A549 (cell line): Measurements from ENCODE around the gene PER1. TPM values are rescaled to one million over a fixed set of nuclear protein-coding genes. Genes with fewer than 3 reads are reported as not detected.

Source experiments
- ATAC-seq, 2 experiments: fragments of 200-7000 bp in 1 of 2; fragments of >200 bp in 1 of 2; cut with Nextera tagmentation in 1 of 2; cut with Tn5 transposase in 1 of 2; 3 replicates each; pipeline versions ENCODE4 v1.8.0 to v1.9.1; 2018 to 2020; ENCODE audit warnings: mild to moderate bottlenecking in 1 of 2, moderate library complexity in 1 of 2
- CTCF ChIA-PET: fragments of 300-600 bp; sonication (Branson Sonifier 250); formaldehyde crosslinking; extraction: SDS; loops from one replicate; lab custom pipeline; 2021; ENCODE audit warnings: antibody characterized with exemption, inconsistent platforms; lab: Yijun Ruan, JAX
- POLR2A ChIA-PET: fragments of 350-600 bp; formaldehyde crosslinking; extraction: SDS; loops from one replicate; lab custom pipeline; 2021; ENCODE audit warnings: antibody characterized with exemption, inconsistent platforms; lab: Yijun Ruan, JAX
- DNase-seq, 2 experiments: peaks; one replicate each; pipeline versions ENCODE4 v3.0.0 to v3.0.0-alpha.2; 2011 to 2016; ENCODE audit warnings: low read depth in 1 of 2, low spot score in 1 of 2
- FAIRE-seq: peaks from 2 replicates; lab custom pipeline; 2011; peaks lifted over from hg19 to GRCh38; lab: Jason Lieb, UNC
- H3K27ac ChIP-seq, 2 experiments: fragments of >200 bp; sonication (Bioruptor Twin); formaldehyde crosslinking; 3 replicates each; pipeline ENCODE4 v1.5.1; 2016 to 2017
- H3K4me1 ChIP-seq: fragments of >200 bp; sonication (Bioruptor Twin); formaldehyde crosslinking; 3 replicates; pipeline ENCODE4 v1.6.1; 2016
- H3K4me2 ChIP-seq: fragments of >200 bp; sonication (Bioruptor Twin); formaldehyde crosslinking; 3 replicates; pipeline ENCODE4 v1.6.1; 2016
- H3K4me3 ChIP-seq: fragments of >200 bp; sonication (Bioruptor Twin); formaldehyde crosslinking; 3 replicates; pipeline ENCODE4 v1.5.1; 2016
- H3K9me3 ChIP-seq: fragments of >200 bp; sonication (Bioruptor Twin); formaldehyde crosslinking; 3 replicates; pipeline ENCODE4 v1.6.1; 2016
- BCL3 ChIP-seq: fragments of >200 bp; sonication (Bioruptor Twin); formaldehyde crosslinking; IDR thresholded peaks from 3 replicates; pipeline ENCODE4 v1.6.1; 2016
- BHLHE40 ChIP-seq: IDR thresholded peaks from 2 replicates; pipeline ENCODE4 v1.6.1; 2012; ENCODE audit warnings: low read depth, low read length, inconsistent platforms
- CBX2 ChIP-seq: fragments of 200-600 bp; sonication (generic); IDR thresholded peaks from 2 replicates; pipeline ENCODE4 v1.6.1; 2016; ENCODE audit warnings: low read depth, mild to moderate bottlenecking, borderline replicate concordance
- CBX8 ChIP-seq: fragments of 200-600 bp; sonication (generic); IDR thresholded peaks from 2 replicates; pipeline ENCODE4 v1.6.1; 2016
- CHD2 ChIP-seq: fragments of 150-350 bp; IDR thresholded peaks from 2 replicates; pipeline ENCODE4 v1.6.1; 2014; ENCODE audit warnings: low read length; ENCODE audit not compliant: partially characterized antibody
- CTCF ChIP-seq: fragments of >200 bp; sonication (Bioruptor Twin); formaldehyde crosslinking; IDR thresholded peaks from 3 replicates; pipeline ENCODE4 v1.5.1; 2016
- EHF ChIP-seq: fragments of 250-450 bp; sonication (Bioruptor Pico); IDR thresholded peaks from 2 replicates; pipeline ENCODE4 v1.5.0; 2020; ENCODE audit warnings: mild to moderate bottlenecking
- EHMT2 ChIP-seq: fragments of 200-600 bp; sonication (generic); IDR thresholded peaks from 2 replicates; pipeline ENCODE4 v1.6.1; 2016; ENCODE audit warnings: antibody characterized with exemption, low read depth, mild to moderate bottlenecking, moderate library complexity
- ESRRA ChIP-seq: fragments of 150-350 bp; IDR thresholded peaks from 2 replicates; pipeline ENCODE4 v1.6.1; 2014; ENCODE audit warnings: mild to moderate bottlenecking, low read length, borderline replicate concordance
- GATA3 ChIP-seq: IDR thresholded peaks from 2 replicates; pipeline ENCODE4 v1.6.1; 2012; ENCODE audit warnings: borderline replicate concordance
- HEYL ChIP-seq: fragments of 250-450 bp; sonication (Bioruptor Pico); IDR thresholded peaks from 2 replicates; pipeline ENCODE4 v1.8.0; 2021; ENCODE audit warnings: mild to moderate bottlenecking, moderate library complexity
- HOXA7 ChIP-seq: fragments of 250-450 bp; sonication (Bioruptor Pico); IDR thresholded peaks from 2 replicates; pipeline ENCODE4 v1.5.0; 2020; ENCODE audit warnings: mild to moderate bottlenecking, moderate library complexity
- HOXB13 ChIP-seq: fragments of 250-450 bp; sonication (Bioruptor Pico); IDR thresholded peaks from 2 replicates; pipeline ENCODE4 v1.5.0; 2020; ENCODE audit warnings: low read depth, mild to moderate bottlenecking, moderate library complexity
- JUNB ChIP-seq: fragments of >200 bp; sonication (Bioruptor Twin); formaldehyde crosslinking; IDR thresholded peaks from 2 replicates; pipeline ENCODE4 v1.6.1; 2016
- KDM1A ChIP-seq: fragments of 200-600 bp; sonication (generic); IDR thresholded peaks from 2 replicates; pipeline ENCODE4 v1.6.1; 2016; ENCODE audit warnings: low read depth, mild to moderate bottlenecking
- MAFK ChIP-seq: fragments of 450-650 bp; IDR thresholded peaks from 2 replicates; pipeline ENCODE4 v1.6.1; 2014; ENCODE audit not compliant: partially characterized antibody
- MAX ChIP-seq: IDR thresholded peaks from 2 replicates; pipeline ENCODE4 v1.6.1; 2012
- MAZ ChIP-seq: fragments of 150-350 bp; IDR thresholded peaks from 2 replicates; pipeline ENCODE4 v1.6.1; 2014; ENCODE audit warnings: antibody characterized with exemption, low read depth, low read length, borderline replicate concordance
- MYC ChIP-seq: IDR thresholded peaks from 2 replicates; pipeline ENCODE4 v1.6.1; 2012; ENCODE audit warnings: mild to moderate bottlenecking, inconsistent platforms, low read length, improper control_type of control experiment, borderline replicate concordance
- NFE2L2 ChIP-seq: fragments of 150-350 bp; conservative IDR thresholded peaks from 2 replicates; pipeline ENCODE4 v1.6.1; 2014; ENCODE audit warnings: low read length
- NPAS2 ChIP-seq: fragments of 250-450 bp; sonication (Bioruptor Pico); IDR thresholded peaks from 2 replicates; pipeline ENCODE4 v1.8.0; 2022; ENCODE audit warnings: mild to moderate bottlenecking, moderate library complexity, borderline replicate concordance
- RAD21 ChIP-seq, 2 experiments: fragments of >200 bp in 1 of 2; sonication (Bioruptor Twin) in 1 of 2; formaldehyde crosslinking in 1 of 2; IDR thresholded peaks in 1 of 2; conservative IDR thresholded peaks in 1 of 2; 2 replicates in 1 of 2; 3 replicates in 1 of 2; pipeline ENCODE4 v1.6.1; 2012 to 2018; ENCODE audit warnings: inconsistent platforms in 1 of 2
- RNF2 ChIP-seq: fragments of 200-600 bp; sonication (generic); IDR thresholded peaks from 2 replicates; pipeline ENCODE4 v1.6.1; 2016; ENCODE audit warnings: low read depth, mild to moderate bottlenecking, antibody characterized with exemption, moderate library complexity, borderline replicate concordance
- ZFP36 ChIP-seq: fragments of 450-650 bp; IDR thresholded peaks from 2 replicates; pipeline ENCODE4 v1.6.1; 2014; ENCODE audit warnings: borderline replicate concordance; ENCODE audit not compliant: partially characterized antibody
- WGBS: methylation state at CpG from one replicate; pipeline ENCODE4 v1.1.6; 2017; ENCODE audit errors: missing lambda C conversion rate; 5-methylcytosine and 5-hydroxymethylcytosine counted together
- polyA plus RNA-seq, 4 experiments: library from polyadenylated mRNA; depleted of rRNA in 3 of 4; stranded (reverse); fragments of >200 nt; fragmentation: RNase III in 1 of 4; extraction: RNeasy Plus Mini Kit Qiagen cat#74134 plus additional on column Dnase treatment in 1 of 4; gene quantifications; 2 replicates in 3 of 4; 3 replicates in 1 of 4; pipeline ENCODE4 v1.2.3, GENCODE V29; 2011 to 2017
- TF ChIP-seq, protein P1 (sequence below): IDR thresholded peaks from 2 replicates; pipeline ENCODE4 v1.6.1; 2012
- TF ChIP-seq, protein P2 (sequence below): fragments of 250-450 bp; sonication (Bioruptor Pico); IDR thresholded peaks from 2 replicates; pipeline ENCODE4 v1.5.0; 2021; ENCODE audit warnings: mild to moderate bottlenecking, moderate library complexity, borderline replicate concordance
- TF ChIP-seq, protein P3 (sequence below): fragments of >200 bp; sonication (Bioruptor Twin); formaldehyde crosslinking; IDR thresholded peaks from 2 replicates; pipeline ENCODE4 v1.6.1; 2016
- TF ChIP-seq, protein P4 (sequence below): IDR thresholded peaks from 2 replicates; pipeline ENCODE4 v1.6.1; 2012; ENCODE audit warnings: low read depth, borderline replicate concordance
- TF ChIP-seq, protein P5 (sequence below): fragments of 250-450 bp; sonication (Bioruptor Pico); IDR thresholded peaks from 2 replicates; pipeline ENCODE4 v1.5.0; 2020; ENCODE audit warnings: low read depth, mild to moderate bottlenecking, moderate library complexity
- TF ChIP-seq, protein P6 (sequence below): fragments of 150-350 bp; IDR thresholded peaks from 2 replicates; pipeline ENCODE4 v1.6.1; 2014; ENCODE audit warnings: low read depth, mild to moderate bottlenecking, low read length

The PER1 gene
- polyA plus RNA-seq, 2 of the 4 experiments (the other 2 are of a cell fraction), result 5.5 to 8.7 TPM

GRCh38 chr17:8176197-8176940, 24.2 kb upstream of the PER1 start, which contains the start of gene TMEM107:
TSS of gene TMEM107 (minus strand) at chr17:8176380. CDS start at chr17:8176286, 94 bp downstream.
- Histone ChIP-seq H3K4me3 (peak within 1 kb of the TSS; percentile 55), H3K4me2 (peak within 1 kb of the TSS; percentile 98), H3K4me1 (peaks cover 34% of the 10 kb centered on the region), H3K27ac (peak within 1 kb of the TSS; percentile 91 to 95), H3K9me3 (no peaks in the 10 kb centered on the region)
- ChIA-PET POLR2A (interaction anchor here (0.6 to 1.6 kb wide), 8 partner anchors 10 to 57 kb away, joined by 3 to 8 read pairs (median 5); partner anchors contain the start of gene BORCS6), CTCF (interaction anchor here (0.8 to 2.0 kb wide), 7 partner anchors 10 to 55 kb away, joined by 3 to 14 read pairs (median 4); no protein-coding TSS in a partner anchor)
- 3% methylated on average over 38 of the region's 56 CpGs for WGBS
- FAIRE-seq (no peak), DNase-seq (peak; percentile 89 to 92), ATAC-seq (peak; percentile 67 to 83)
- TF ChIP-seq ESRRA (no peak), CHD2 (peak; percentile 89), CTCF (no peak), HOXB13 (CRISPR knock-in tag) (peak; percentile 50; the same call in 1 of the 2 replicates), CBX8 (no peak), CBX2 (no peak), RNF2 (no peak), EHF (CRISPR knock-in tag) (no peak), MAX (peak; percentile 77), MAFK (no peak), EHMT2 (no peak), KDM1A (no peak), JUNB (no peak), ZFP36 (no peak), NFE2L2 (no peak), HEYL (CRISPR knock-in tag) (no peak), HOXA7 (CRISPR knock-in tag) (no peak), GATA3 (no peak; the same call in 1 of the 2 replicates), NPAS2 (CRISPR knock-in tag) (no peak), BHLHE40 (no peak), MYC (no peak), BCL3 (peak; percentile 85; the same call in 2 of the 3 replicates), MAZ (no peak), RAD21 (conservative IDR thresholded peaks at IDR 0.05 in 1 of 2, IDR thresholded peaks at IDR 0.05 in 1 of 2) (no peak)
- TF ChIP-seq, protein P1, sequence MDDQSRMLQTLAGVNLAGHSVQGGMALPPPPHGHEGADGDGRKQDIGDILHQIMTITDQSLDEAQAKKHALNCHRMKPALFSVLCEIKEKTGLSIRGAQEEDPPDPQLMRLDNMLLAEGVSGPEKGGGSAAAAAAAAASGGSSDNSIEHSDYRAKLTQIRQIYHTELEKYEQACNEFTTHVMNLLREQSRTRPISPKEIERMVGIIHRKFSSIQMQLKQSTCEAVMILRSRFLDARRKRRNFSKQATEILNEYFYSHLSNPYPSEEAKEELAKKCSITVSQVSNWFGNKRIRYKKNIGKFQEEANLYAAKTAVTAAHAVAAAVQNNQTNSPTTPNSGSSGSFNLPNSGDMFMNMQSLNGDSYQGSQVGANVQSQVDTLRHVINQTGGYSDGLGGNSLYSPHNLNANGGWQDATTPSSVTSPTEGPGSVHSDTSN, result no peak
- TF ChIP-seq, protein P2, sequence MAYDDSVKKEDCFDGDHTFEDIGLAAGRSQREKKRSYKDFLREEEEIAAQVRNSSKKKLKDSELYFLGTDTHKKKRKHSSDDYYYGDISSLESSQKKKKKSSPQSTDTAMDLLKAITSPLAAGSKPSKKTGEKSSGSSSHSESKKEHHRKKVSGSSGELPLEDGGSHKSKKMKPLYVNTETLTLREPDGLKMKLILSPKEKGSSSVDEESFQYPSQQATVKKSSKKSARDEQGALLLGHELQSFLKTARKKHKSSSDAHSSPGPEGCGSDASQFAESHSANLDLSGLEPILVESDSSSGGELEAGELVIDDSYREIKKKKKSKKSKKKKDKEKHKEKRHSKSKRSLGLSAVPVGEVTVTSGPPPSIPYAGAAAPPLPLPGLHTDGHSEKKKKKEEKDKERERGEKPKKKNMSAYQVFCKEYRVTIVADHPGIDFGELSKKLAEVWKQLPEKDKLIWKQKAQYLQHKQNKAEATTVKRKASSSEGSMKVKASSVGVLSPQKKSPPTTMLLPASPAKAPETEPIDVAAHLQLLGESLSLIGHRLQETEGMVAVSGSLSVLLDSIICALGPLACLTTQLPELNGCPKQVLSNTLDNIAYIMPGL (CRISPR knock-in tag), result no peak
- TF ChIP-seq, protein P3, sequence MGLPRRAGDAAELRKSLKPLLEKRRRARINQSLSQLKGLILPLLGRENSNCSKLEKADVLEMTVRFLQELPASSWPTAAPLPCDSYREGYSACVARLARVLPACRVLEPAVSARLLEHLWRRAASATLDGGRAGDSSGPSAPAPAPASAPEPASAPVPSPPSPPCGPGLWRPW, result no peak
- TF ChIP-seq, protein P4, sequence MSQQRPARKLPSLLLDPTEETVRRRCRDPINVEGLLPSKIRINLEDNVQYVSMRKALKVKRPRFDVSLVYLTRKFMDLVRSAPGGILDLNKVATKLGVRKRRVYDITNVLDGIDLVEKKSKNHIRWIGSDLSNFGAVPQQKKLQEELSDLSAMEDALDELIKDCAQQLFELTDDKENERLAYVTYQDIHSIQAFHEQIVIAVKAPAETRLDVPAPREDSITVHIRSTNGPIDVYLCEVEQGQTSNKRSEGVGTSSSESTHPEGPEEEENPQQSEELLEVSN, result peak; percentile 62
- TF ChIP-seq, protein P5, sequence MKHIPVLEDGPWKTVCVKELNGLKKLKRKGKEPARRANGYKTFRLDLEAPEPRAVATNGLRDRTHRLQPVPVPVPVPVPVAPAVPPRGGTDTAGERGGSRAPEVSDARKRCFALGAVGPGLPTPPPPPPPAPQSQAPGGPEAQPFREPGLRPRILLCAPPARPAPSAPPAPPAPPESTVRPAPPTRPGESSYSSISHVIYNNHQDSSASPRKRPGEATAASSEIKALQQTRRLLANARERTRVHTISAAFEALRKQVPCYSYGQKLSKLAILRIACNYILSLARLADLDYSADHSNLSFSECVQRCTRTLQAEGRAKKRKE (CRISPR knock-in tag), result no peak
- TF ChIP-seq, protein P6, sequence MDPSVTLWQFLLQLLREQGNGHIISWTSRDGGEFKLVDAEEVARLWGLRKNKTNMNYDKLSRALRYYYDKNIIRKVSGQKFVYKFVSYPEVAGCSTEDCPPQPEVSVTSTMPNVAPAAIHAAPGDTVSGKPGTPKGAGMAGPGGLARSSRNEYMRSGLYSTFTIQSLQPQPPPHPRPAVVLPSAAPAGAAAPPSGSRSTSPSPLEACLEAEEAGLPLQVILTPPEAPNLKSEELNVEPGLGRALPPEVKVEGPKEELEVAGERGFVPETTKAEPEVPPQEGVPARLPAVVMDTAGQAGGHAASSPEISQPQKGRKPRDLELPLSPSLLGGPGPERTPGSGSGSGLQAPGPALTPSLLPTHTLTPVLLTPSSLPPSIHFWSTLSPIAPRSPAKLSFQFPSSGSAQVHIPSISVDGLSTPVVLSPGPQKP, result no peak
